Measurements from ENCODE around the gene ZBTB17. TPM values are rescaled to one million over a fixed set of nuclear protein-coding genes. Genes with fewer than 3 reads are reported as not detected.

Gene ZBTB17
- total and polyA plus RNA-seq, 2 of the 8 experiments (the other 6 are each of a cell fraction or from before 2014, with no cell fraction given), result 24.7 to 36.2 TPM

DNA sequence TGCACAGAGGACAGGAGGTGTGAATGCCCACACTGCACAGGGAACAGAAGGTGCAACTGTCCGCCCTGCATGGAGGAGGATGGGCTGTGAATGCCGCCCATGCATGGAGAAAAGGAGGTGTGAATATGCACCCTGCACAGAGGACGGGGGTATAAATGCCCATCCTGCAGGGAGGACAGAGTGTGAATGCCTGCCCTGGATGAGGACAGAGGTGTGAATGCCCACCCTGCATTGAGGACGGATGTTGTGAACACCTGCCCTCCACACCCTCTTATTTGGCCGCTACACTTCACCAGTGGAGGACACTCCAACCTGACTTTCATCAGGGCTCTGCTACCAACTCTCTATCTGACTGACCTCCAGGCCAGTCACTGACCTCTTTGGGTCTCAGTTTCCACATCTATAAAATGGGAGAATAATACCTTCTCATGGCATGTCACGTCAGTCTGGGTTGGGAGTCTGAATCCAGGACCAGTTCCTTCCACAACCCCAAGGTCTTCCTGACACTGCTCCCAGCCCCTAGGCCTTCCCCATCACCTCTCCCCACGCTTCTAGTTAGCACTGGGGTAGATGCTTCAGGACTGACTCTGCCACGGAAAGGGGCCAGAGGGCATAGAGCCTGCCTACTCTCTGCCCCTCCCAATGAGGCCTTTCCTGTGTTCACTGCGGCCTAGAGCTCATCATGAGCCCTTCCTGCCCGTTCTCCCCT lies 28.4 kb downstream of the ZBTB17 start:
- FAIRE-seq (no peak), DNase-seq (ENCODE audit: low read depth in 1 of 2, low spot score in 2 of 2) (no peak)
- H3K4me3 ChIP-seq (ENCODE audit: extremely low read depth in 1 of 4, insufficient read depth in 2 of 4, low read depth in 3 of 4, low read length in 4 of 4), result no peak overlapping the region
- no peak for TF ChIP-seq GTF2F1 (IDR thresholded peaks at IDR 0.05; ENCODE audit: borderline replicate concordance, low read depth, low read length)
- TF ChIP-seq ASH2L (IDR thresholded peaks at IDR 0.05; ENCODE audit: low read length), result no peak
- TF ChIP-seq KDM1A (IDR thresholded peaks at IDR 0.05; ENCODE audit: borderline replicate concordance, low read length), result no peak
- peaks cover 4 to 25% (median 17%) of the 10 kb centered on the region in 4 experiments for H3K4me1 ChIP-seq (replicated peaks in 1 of 4; ENCODE audit: control insufficient read depth in 3 of 4, insufficient read depth in 4 of 4, low read length in 3 of 4)
- H2AFZ ChIP-seq (ENCODE audit: low read length), result no peak overlapping the region
- H3K56ac ChIP-seq (replicated peaks; ENCODE audit: insufficient read length, low read depth, low read length), result no peak overlapping the region
- H3K79me1 ChIP-seq (ENCODE audit: low read depth, low read length), result peaks cover 5% of the 10 kb centered on the region; the same call in 1 of the 2 replicates
- no peak overlapping the region; the same call in 1 of the 2 replicates for H4K8ac ChIP-seq (ENCODE audit: extremely low read depth, insufficient read depth, low read length)
- H3K9ac ChIP-seq (replicated peaks in 1 of 4; ENCODE audit: extremely low read depth in 1 of 4, low read depth in 3 of 4, low read length in 3 of 4), result no peak overlapping the region
- H2BK20ac ChIP-seq (ENCODE audit: low read length), result no peak overlapping the region
- CTCF ChIA-PET (ENCODE audit: partially characterized antibody), result interaction anchor here (0.5 to 4.8 kb wide), 9 partner anchors 10 to 531 kb away, joined by 3 to 34 read pairs (median 3); partner anchors contain the start of gene ZBTB17
- H3K23me2 ChIP-seq (ENCODE audit: low read depth, low read length), result no peaks in the 10 kb centered on the region
- H4K5ac ChIP-seq (ENCODE audit: insufficient read length, low read depth, low read length), result no peak overlapping the region
- H3K27ac ChIP-seq (ENCODE audit: low read depth, low read length), result no peak overlapping the region
- H2BK15ac ChIP-seq (ENCODE audit: low read length), result no peak overlapping the region
- no peaks in the 10 kb centered on the region for H3K27me3 ChIP-seq (replicated peaks in 1 of 4; ENCODE audit: control insufficient read depth in 3 of 4, extremely low read depth in 1 of 4, insufficient read depth in 3 of 4, low read length in 3 of 4)
- no peaks in the 10 kb centered on the region for H3K79me2 ChIP-seq (ENCODE audit: control insufficient read depth in 1 of 2, insufficient read depth in 2 of 2, low read length in 2 of 2)
- no peak overlapping the region for H3K18ac ChIP-seq (ENCODE audit: extremely low read depth, low read length)
- no peak overlapping the region for H3K4ac ChIP-seq (replicated peaks; ENCODE audit: insufficient read length, low read depth, low read length)
- no peak overlapping the region for H2BK12ac ChIP-seq (ENCODE audit: low read depth, low read length)
- H2BK120ac ChIP-seq (replicated peaks; ENCODE audit: low read depth, low read length), result no peak overlapping the region
- H3K36me3 ChIP-seq (ENCODE audit: control insufficient read depth in 2 of 4, insufficient read depth in 4 of 4, low read length in 3 of 4), result peaks cover 0 to 19% (median 15%) of the 10 kb centered on the region in 4 experiments; a peak in 7 of 8 replicates
- H3K9me3 ChIP-seq (ENCODE audit: insufficient read depth in 2 of 2, low read depth in 1 of 2, low read length in 1 of 2), result no peaks in the 10 kb centered on the region
- no peak overlapping the region for H2AK5ac ChIP-seq (ENCODE audit: low read depth, low read length)
- H3K14ac ChIP-seq (ENCODE audit: insufficient read length), result no peak overlapping the region
- no peak overlapping the region for H3K4me2 ChIP-seq (ENCODE audit: insufficient read depth in 1 of 2, low read depth in 2 of 2, low read length in 2 of 2)
- POLR2A ChIA-PET (ENCODE audit: partially characterized antibody), result interaction anchor here (1.0 to 1.7 kb wide), 2 partner anchors 12 to 20 kb away, joined by 3 to 5 read pairs; no protein-coding TSS in a partner anchor
- no peak overlapping the region for H3K23ac ChIP-seq (ENCODE audit: insufficient read length)
- H4K20me1 ChIP-seq (replicated peaks in 1 of 2; ENCODE audit: control insufficient read depth in 1 of 2, insufficient read depth in 2 of 2, low read length in 2 of 2), result peaks cover 0 to 18% of the 10 kb centered on the region in 2 experiments
- H2BK5ac ChIP-seq (ENCODE audit: low read depth, low read length), result peak overlapping the region; percentile 28; the same call in 1 of the 2 replicates
- 83% methylated on average over 10 of the region's 10 CpGs; no CpG with 5 or more reads in 1 of the 2 experiments for WGBS, 2 experiments (ENCODE audit: extremely low coverage in 1 of 2, insufficient coverage in 1 of 2, insufficient read length in 1 of 2, insufficient replicate concordance in 2 of 2, low coverage in 1 of 2, low lambda C conversion rate in 2 of 2, missing lambda C conversion rate in 1 of 2)
- H4K91ac ChIP-seq (replicated peaks; ENCODE audit: insufficient read length, low read length), result no peak overlapping the region

All from H1 (cell line).